PC-3 (cell line): Measurements from ENCODE around the gene ACADL.
"Not testable (repeated sequence)": the region's sequence is repeated elsewhere in the genome, so short reads cannot be mapped to it uniquely, and the experiment has no call there.

Experiments
- EZH2 ChIP-seq: fragments of 300-600 bp; sonication (generic); IDR thresholded peaks from one replicate; pipeline ENCODE4 v1.6.1; 2017; ENCODE audit warnings: antibody characterized with exemption, mild to moderate bottlenecking, low read length; ENCODE audit not compliant: unreplicated experiment
- TF ChIP-seq, protein P1 (sequence below): fragments of 300-600 bp; sonication (generic); conservative IDR thresholded peaks from 2 replicates; pipeline ENCODE4 v1.5.1; 2017; ENCODE audit warnings: antibody characterized with exemption, low read depth, mild to moderate bottlenecking, low read length

DNA sequence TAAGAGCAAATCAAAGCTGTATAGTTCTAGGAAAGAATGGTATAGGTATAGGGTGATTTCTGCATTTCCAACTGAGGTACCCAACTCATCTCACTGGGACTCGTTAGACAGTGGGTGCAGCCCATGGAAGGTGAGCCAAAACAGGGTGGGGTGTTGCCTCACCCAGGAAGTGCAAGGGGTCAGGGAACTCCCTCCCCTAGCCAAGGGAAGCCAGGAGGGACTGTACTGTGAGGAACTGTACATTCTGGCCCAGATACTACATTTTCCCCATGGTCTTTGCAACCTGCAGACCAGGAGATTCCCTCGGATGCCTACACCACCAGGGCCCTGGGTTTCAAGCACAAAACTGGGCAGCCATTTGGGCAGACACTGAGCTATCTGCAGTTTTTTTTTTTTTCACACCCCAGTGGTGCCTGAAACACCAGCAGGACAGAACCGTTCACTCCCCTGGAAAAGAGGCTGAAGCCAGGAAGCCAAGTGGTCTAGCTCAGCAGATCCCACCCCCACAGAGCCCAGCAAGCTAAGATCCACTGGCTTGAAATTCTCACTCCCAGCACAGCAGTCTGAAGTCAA, 44.1 kb downstream of the ACADL start:
- not testable (repeated sequence) for TF ChIP-seq EZH2
- TF ChIP-seq, protein P1, sequence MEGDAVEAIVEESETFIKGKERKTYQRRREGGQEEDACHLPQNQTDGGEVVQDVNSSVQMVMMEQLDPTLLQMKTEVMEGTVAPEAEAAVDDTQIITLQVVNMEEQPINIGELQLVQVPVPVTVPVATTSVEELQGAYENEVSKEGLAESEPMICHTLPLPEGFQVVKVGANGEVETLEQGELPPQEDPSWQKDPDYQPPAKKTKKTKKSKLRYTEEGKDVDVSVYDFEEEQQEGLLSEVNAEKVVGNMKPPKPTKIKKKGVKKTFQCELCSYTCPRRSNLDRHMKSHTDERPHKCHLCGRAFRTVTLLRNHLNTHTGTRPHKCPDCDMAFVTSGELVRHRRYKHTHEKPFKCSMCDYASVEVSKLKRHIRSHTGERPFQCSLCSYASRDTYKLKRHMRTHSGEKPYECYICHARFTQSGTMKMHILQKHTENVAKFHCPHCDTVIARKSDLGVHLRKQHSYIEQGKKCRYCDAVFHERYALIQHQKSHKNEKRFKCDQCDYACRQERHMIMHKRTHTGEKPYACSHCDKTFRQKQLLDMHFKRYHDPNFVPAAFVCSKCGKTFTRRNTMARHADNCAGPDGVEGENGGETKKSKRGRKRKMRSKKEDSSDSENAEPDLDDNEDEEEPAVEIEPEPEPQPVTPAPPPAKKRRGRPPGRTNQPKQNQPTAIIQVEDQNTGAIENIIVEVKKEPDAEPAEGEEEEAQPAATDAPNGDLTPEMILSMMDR: not testable (repeated sequence)
